RWPE2 (cell line): ENCODE data around the gene FOXD4L1.
A peak's percentile ranks its signal among the peaks of the same experiment; 100 is the strongest.
"Not testable (repeated sequence)": the region's sequence is repeated elsewhere in the genome, so short reads cannot be mapped to it uniquely, and the experiment has no call there.

ENCODE experiments used
- ATAC-seq: fragments of 200-7000 bp; cut with Tn5 transposase; 3 replicates; pipeline ENCODE4 v1.9.1; 2021; ENCODE audit warnings: low read depth
- DNase-seq: peaks from one replicate; pipeline ENCODE4 v3.0.0-alpha.2; 2020; ENCODE audit warnings: low spot score
- H3K27ac ChIP-seq: fragments of 450-650 bp; 2 replicates; pipeline ENCODE4 v1.5.1; 2017; ENCODE audit warnings: mild to moderate bottlenecking; ENCODE audit not compliant: poor library complexity, severe bottlenecking
- H3K27me3 ChIP-seq: fragments of 250-450 bp; sonication (Bioruptor Pico); 2 replicates; pipeline ENCODE4 v1.5.1; 2021; ENCODE audit warnings: mild to moderate bottlenecking, moderate library complexity; ENCODE audit not compliant: insufficient read depth, poor library complexity, severe bottlenecking
- H3K36me3 ChIP-seq: fragments of 250-450 bp; sonication (Bioruptor Pico); 2 replicates; pipeline ENCODE4 v1.5.1; 2020; ENCODE audit warnings: low read depth, mild to moderate bottlenecking, moderate library complexity
- H3K4me1 ChIP-seq: fragments of 250-450 bp; sonication (Bioruptor Pico); 2 replicates; pipeline ENCODE4 v1.5.1; 2021; ENCODE audit warnings: mild to moderate bottlenecking, moderate library complexity; ENCODE audit not compliant: insufficient read depth, poor library complexity, severe bottlenecking
- H3K4me3 ChIP-seq: fragments of 250-450 bp; sonication (Bioruptor Pico); 2 replicates; pipeline ENCODE4 v1.5.1; 2021; ENCODE audit warnings: mild to moderate bottlenecking, moderate library complexity; ENCODE audit not compliant: severe bottlenecking
- H3K9me3 ChIP-seq: fragments of 250-450 bp; sonication (Bioruptor Pico); 2 replicates; pipeline ENCODE4 v1.5.1; 2021; ENCODE audit warnings: mild to moderate bottlenecking, moderate library complexity; ENCODE audit not compliant: severe bottlenecking

Gene FOXD4L1

DNA sequence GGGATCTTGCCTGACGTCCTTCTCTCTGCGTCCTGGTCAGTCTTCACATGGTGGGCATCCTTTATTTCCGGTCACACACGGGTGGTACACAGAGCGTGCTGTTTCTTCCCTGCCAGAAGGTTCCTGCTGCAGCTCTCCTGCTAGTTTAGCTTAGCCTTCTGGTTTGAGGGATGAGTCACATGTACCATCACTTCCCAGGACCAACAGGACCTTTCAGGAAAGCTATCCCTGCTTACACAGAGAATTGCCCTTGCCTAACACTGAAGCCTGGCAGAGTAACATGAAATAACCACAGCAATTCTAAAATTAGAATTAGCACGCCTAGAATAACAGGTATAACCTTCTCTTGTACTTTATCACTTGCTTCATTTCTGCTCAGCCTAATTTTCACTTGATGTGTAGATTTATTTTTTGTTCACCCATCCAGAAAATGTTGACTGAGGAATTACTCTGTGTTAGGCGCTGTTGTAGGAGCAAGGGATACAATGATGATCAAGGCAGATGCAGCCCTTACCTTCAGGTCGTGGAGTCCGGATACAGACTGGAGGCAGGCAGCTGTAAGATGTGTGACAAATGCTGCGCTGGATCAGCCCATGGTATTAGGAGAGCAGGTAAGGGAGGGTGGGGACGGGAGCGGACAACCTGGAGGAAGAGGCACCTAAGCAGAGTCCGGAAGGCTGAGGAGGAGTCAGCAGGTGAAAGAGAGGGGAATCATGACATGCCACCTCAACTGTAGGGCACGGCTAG lies 9.1 kb downstream of the FOXD4L1 start:
- not testable (repeated sequence) for H3K27ac ChIP-seq, H3K9me3 ChIP-seq, DNase-seq, H3K4me1 ChIP-seq, H3K4me3 ChIP-seq, H3K36me3 ChIP-seq
- ATAC-seq = peak; percentile 52
- peaks cover 31% of the 10 kb centered on the region for H3K27me3 ChIP-seq

DNA sequence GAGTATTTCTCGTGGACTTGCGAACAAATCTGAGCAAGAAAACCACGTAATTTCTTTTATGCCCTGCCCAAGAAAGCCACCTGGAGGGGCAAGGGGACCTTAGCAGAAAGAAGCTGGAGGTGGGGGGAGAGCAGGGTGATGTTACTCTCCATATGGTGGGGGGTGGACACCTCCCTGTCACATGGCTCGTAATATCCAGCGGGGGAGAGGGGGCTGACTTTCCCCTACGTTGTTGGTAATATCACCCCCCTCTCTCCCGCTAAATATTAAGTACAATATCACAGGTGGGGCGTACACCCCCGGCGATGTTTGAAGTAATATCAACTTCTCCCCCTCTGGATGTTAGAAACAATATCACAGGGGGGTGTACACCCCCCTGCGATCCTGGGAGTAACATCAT lies 9.7 kb downstream of the FOXD4L1 start:
- not testable (repeated sequence) for H3K9me3 ChIP-seq, ATAC-seq, H3K4me3 ChIP-seq, H3K36me3 ChIP-seq, H3K4me1 ChIP-seq, DNase-seq, H3K27ac ChIP-seq
- H3K27me3 ChIP-seq = peaks cover 24% of the 10 kb centered on the region

DNA sequence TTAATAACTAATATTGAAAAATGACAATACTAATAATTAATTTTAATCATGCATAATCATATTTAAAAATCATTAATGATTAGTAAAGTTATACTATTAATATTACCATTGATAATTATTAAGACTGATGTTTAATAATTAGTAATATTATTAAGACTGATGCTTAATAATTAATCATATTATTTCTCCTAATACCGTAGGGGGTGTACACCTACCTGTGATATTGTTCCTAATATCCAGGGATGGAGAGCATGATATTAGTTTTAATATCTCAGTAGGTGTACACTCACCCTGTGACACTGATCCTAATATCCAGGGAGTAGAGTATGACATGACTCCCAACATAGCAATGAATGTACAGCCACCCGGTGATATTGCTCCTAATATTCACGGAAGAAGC lies 12.4 kb downstream of the FOXD4L1 start:
- H3K27ac ChIP-seq, ATAC-seq, H3K36me3 ChIP-seq, DNase-seq, H3K9me3 ChIP-seq, H3K4me3 ChIP-seq, H3K4me1 ChIP-seq: not testable (repeated sequence)
- peaks cover 11% of the 10 kb centered on the region for H3K27me3 ChIP-seq

DNA sequence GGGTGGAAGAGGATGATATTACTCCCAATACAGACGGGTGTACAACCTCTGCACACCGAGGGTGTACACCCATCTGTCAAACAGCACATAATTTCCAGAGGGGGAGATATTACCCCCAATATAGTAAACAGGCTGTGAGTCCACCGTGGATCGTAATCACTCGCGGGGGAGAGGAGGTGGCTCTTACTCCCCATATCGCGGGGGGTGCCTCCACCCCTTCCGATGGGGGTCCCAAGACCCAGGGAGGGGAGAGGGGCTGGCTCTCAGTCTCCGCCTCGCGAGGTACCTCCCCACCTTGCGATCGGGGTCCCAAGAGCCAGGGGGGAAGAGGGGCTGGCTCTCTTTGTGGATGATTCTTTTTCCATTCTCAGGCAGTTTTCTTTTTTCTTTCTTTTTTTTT lies 13.4 kb downstream of the FOXD4L1 start:
- H3K36me3 ChIP-seq, H3K4me1 ChIP-seq, H3K27ac ChIP-seq, DNase-seq, ATAC-seq, H3K9me3 ChIP-seq, H3K4me3 ChIP-seq, H3K27me3 ChIP-seq: not testable (repeated sequence)

DNA sequence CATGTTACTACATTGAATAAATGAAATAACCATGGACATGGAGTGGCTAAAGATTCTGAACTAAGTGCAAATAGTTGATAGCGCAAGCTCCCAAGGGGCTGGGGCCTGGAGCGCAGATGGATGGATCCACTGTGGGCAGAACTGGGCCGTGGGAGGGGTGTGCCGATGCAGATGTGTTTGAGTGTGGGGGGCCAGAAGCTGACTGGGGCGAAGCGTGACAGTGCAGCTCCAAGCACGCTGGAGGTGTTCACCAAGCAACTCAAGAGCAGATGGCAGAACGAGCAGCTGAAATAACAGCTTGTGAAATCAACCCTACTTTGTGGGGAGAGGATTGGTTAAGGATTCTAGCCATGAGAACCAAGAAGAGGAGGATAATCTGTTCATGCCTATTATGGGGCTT lies 17.0 kb downstream of the FOXD4L1 start:
- not testable (repeated sequence) for H3K9me3 ChIP-seq, H3K27me3 ChIP-seq, H3K27ac ChIP-seq, DNase-seq, ATAC-seq, H3K4me3 ChIP-seq, H3K36me3 ChIP-seq, H3K4me1 ChIP-seq

DNA sequence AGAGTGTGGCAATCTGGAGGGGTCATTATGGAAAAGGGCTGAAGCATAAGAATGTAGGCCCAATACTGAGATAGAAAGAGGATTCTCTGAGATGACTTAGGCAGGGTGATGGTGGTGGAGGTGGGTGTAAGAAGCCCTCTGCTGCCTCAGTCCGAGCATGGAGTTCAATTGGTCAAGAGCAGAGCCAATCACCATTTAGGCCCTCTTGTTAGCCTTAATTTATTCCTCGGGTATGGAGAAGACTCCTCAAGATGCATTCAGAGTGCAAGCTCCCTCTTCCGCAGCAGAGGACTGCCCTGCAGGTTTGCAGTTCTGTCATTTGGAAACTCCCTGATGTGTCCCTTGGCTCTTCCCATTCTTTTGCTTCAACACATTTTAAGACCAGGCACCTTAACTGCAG lies 17.5 kb downstream of the FOXD4L1 start:
- H3K27ac ChIP-seq, H3K36me3 ChIP-seq, ATAC-seq, H3K9me3 ChIP-seq, H3K4me1 ChIP-seq, H3K4me3 ChIP-seq, DNase-seq, H3K27me3 ChIP-seq: not testable (repeated sequence)

DNA sequence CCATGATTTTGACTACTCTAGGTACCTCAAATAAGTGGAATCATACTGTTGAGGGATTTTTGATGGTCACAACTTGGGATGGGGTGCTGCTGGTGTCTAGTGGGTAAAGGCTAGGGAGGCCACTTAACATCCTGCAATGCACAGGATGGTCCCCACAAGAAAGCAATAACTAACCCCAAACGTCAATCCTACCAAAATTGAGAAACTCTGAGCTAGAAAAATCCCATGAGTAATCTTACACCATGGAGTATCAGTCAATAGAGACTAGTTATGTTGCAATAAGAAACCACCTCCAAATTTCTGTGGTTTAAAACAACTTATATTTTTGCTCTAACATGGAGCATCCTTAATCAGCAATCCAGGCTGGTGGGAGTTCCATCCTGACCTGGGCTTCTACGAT lies 18.6 kb downstream of the FOXD4L1 start:
- not testable (repeated sequence) for H3K27me3 ChIP-seq, H3K4me1 ChIP-seq, H3K36me3 ChIP-seq, ATAC-seq, H3K27ac ChIP-seq, H3K9me3 ChIP-seq, DNase-seq, H3K4me3 ChIP-seq

DNA sequence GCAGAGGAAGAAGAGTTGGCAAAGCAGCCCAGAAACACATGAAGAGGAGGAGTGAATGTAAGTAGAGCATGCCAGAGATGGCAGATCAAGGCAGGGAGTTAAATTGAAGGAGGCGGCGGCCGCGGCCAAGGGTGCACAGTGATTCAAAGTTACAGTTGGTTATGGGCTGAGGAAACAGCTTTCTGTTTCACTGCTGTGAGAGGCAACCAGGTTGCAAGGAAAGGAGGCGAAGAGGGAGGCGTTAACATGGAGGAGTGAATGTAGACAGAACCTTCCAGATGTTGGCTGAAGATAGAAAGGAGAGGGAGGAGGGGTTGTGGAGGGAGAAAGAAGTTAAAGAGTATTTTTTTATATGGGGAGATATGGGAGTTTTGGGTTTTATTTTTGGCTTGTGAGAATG lies 22.4 kb downstream of the FOXD4L1 start:
- not testable (repeated sequence) for H3K27ac ChIP-seq, ATAC-seq, H3K27me3 ChIP-seq, H3K4me3 ChIP-seq, H3K36me3 ChIP-seq, DNase-seq, H3K9me3 ChIP-seq, H3K4me1 ChIP-seq

DNA sequence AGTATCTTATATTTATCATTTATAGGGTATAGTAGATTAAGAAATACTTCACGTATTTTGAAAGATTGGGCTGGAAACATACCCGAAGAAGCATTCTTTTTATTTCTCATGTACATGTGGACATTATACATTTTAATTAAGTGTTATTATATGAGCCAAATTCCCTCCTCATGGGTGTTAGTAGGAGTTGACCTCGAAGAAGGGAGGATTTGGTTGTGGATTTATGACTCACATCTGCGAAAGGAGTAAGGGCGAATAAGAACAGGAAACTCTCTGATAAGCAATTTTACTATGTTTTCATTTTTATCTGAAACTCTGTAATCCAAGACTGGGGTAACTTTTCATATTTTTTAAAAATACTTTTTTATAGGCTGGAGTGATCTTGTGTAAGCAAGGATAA lies 23.0 kb downstream of the FOXD4L1 start:
- not testable (repeated sequence) for H3K36me3 ChIP-seq, H3K27me3 ChIP-seq, H3K9me3 ChIP-seq, ATAC-seq, H3K27ac ChIP-seq, H3K4me1 ChIP-seq, H3K4me3 ChIP-seq, DNase-seq

DNA sequence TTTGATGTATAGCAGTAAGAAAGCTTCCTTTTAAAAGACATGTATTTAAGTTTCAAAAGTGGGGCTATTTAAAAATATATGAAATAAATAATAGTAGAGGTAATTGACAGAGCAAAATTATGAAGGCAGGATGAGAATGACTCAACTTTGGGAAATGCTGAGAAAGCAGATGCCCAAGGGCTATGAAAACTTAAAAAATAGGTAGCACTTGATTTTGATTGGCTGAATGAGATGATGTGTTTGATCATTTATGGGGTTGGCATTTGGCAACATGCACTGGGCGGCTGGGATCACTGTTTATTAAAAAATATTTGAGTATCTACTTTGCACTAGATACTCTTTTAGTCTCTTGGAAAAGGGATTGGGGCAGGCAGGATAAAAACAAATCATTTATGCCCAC lies 26.5 kb downstream of the FOXD4L1 start:
- not testable (repeated sequence) for H3K9me3 ChIP-seq, H3K27ac ChIP-seq, H3K36me3 ChIP-seq, H3K27me3 ChIP-seq, H3K4me1 ChIP-seq, DNase-seq, H3K4me3 ChIP-seq
- ATAC-seq = peak; percentile 50; the same call in 1 of the 3 replicates
